HG03565 (cell line): ENCODE data around the gene RINL.

ENCODE experiments used
- ATAC-seq: cut with Tn5 transposase; IDR thresholded peaks from one replicate; pipeline ENCODE4 v1.9.1; 2021; ENCODE audit warnings: mild to moderate bottlenecking, moderate library complexity; ENCODE audit not compliant: unreplicated experiment

Gene RINL

GRCh38 chr19:38850436-38850975, 27.6 kb downstream of the RINL start:
- ATAC-seq: peak; percentile 62

GRCh38 chr19:38849860-38850435, 28.1 kb downstream of the RINL start, which contains the start of gene HNRNPL:
Gene HNRNPL (minus strand): TSS chr19:38849986. CDS start chr19:38849966, 20 bp downstream.
- peak; percentile 30 for ATAC-seq

- peak; percentile 23 for ATAC-seq
These were observed 28.8 kb downstream of the RINL start for GRCh38 chr19:38849147-38849859.

- no peak for ATAC-seq
These were observed 29.6 kb downstream of the RINL start for GRCh38 chr19:38848299-38849146.

- no peak for ATAC-seq
These were observed 32.0 kb downstream of the RINL start for GRCh38 chr19:38846097-38846496.

GRCh38 chr19:38845374-38846024, 32.6 kb downstream of the RINL start:
- ATAC-seq: no peak

GRCh38 chr19:38844093-38844686, 33.9 kb downstream of the RINL start:
- no peak for ATAC-seq

GRCh38 chr19:38843175-38843758, 34.8 kb downstream of the RINL start:
- ATAC-seq: no peak

GRCh38 chr19:38842439-38843174, 35.5 kb downstream of the RINL start:
- ATAC-seq: no peak

GRCh38 chr19:38841787-38842438, 36.2 kb downstream of the RINL start:
- ATAC-seq: no peak

- ATAC-seq: no peak
These were observed 36.8 kb downstream of the RINL start for GRCh38 chr19:38841180-38841766.

- ATAC-seq: no peak
These were observed 37.5 kb downstream of the RINL start for GRCh38 chr19:38840583-38840968.

GRCh38 chr19:38839816-38840582, 38.1 kb downstream of the RINL start:
- ATAC-seq: no peak

GRCh38 chr19:38838986-38839761, 38.9 kb downstream of the RINL start:
- ATAC-seq: no peak

GRCh38 chr19:38838208-38838985, 39.7 kb downstream of the RINL start:
- ATAC-seq: no peak

- ATAC-seq: no peak
These were observed 40.4 kb downstream of the RINL start for GRCh38 chr19:38837656-38838121.
